ENCODE data around the gene ZNF273.
"Not testable (repeated sequence)": the region's sequence is repeated elsewhere in the genome, so short reads cannot be mapped to it uniquely, and the experiment has no call there.

Gene ZNF273

GRCh38 chr7:64890761-64891362, 12.2 kb upstream of the ZNF273 start:
- no peak for DNase-seq

DNA sequence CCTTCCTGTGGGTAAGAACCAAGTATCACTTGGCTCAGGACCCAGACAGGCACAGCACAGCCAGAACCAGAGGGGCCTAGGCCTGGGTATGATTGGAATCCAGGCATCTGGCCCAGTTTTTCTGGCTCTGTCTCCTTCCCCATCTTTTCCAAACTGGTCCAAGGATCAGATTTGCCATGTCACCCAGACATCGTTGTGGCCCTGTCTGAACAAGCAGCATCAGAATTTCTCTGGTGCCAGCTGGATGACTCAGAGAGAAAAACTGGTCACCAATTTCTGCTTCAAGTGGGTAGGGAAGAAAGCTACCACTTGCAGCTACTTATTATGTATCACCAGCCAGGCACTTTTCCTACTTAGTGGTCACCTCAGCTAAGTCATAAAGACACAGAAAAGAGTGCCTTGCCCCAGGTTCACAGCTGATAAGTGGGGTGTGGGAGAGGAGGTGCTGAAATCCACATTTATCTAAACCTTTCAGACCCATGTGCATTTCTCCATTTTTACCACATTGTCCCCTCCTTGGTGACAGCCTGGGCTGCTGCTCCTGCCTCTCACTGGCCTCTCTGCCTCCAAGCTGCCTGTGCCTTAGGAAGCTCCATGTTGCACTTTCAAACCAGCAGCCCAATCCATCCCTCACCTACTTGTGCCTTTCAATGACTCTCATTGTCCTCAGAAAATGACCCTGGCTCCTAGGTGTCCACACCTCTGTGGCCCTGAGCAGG, 11.6 kb upstream of the ZNF273 start:
- not testable (repeated sequence) for DNase-seq

DNA sequence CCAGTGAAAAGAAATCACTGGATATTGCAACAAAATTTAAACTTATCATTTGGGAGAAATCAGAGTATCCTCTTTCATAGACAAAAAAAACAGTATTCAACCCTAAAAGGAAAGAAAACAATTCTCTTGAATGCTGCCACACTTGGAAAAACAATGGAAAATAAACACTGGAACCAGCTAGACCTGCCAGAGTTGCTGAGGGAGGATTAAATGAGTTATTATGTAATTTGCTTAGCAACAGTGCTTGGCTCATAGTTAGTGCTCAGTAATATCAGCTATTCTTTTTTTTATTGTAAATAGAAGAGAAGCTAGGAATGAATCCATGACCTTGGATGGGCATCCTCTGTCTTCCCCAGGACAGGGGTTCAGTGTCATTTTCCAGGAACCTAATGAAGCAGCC, 11.0 kb upstream of the ZNF273 start:
- DNase-seq = no peak

GRCh38 chr7:64892666-64893309, 10.3 kb upstream of the ZNF273 start:
- DNase-seq = no peak

GRCh38 chr7:64893401-64893800, 9.7 kb upstream of the ZNF273 start:
- DNase-seq = no peak

DNA sequence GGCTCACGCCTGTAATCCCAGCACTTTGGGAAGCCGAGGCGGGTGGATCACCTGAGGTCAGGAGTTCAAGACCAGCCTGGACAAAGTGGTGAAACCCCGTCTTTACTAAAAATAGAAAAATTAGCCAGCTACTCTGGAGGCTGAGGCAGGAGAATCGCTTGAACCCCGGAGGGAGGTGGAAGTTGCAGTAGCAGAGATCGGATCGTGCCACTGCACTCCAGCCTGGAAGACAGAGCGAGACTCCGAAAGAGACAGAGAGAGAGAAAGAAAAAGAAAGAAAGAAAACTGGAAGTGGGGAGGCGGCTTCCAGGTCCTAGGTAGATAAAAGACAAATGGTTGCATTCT, 640 bp upstream of the ZNF273 start:
- not testable (repeated sequence) for DNase-seq

GRCh38 chr7:64904008-64904407, 935 bp downstream of the ZNF273 start:
- no peak for DNase-seq

GRCh38 chr7:64905133-64905532, 2.1 kb downstream of the ZNF273 start:
- DNase-seq = no peak

- DNase-seq = no peak
Measured at GRCh38 chr7:64905547-64905946, 2.5 kb downstream of the ZNF273 start.

DNA sequence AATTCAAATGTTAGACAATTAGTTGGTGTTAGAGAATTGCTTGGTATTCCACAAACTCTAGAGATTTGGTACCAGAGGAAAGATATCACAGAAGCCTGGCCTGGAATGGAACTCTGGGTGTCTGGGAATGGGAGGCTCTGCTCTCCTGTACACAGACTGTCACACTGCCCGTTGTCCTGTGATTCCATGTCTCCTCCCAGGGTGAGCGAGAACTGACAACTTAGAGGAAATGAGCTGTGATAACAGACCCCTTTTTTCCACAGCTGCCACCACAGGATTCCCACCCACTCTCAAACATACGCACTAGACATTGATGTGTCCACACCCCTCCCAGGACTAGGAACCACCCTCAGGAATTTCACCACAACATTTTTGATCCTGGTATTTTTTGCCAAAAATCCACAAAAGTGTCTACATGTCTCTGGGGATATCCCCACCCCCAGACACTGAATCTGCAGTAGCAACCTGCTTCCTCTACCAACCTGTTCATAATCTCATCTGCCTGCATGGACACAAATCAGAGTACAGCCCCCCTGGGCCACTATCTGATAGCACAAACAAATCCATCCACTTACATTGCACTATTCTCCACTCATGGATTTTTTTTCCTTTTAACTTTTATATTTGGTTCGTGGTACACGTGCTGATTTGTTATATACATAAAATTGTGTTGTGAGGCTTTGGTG, 4.7 kb downstream of the ZNF273 start:
- DNase-seq = no peak

GRCh38 chr7:64908358-64908757, 5.3 kb downstream of the ZNF273 start:
- DNase-seq = no peak

DNA sequence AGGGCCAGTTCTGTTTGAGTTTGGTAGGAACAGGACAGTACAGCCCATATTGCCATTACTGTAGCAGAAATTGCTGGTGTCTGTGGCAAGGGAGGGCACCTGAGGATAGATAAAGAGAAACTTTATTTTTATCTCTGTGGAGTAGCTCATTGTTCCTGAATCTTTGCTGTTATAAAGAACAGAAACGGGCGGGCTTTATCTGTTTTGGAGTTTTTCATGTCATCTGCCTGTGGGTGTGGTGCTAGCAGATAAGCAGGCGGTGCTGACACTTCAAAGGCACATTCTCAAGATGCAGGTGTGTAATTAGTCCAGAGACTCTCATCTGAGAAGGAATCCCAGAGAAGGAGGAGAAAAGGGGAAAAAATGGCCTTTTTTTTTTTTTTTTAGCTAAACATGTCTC, 11.5 kb downstream of the ZNF273 start:
- DNase-seq = no peak

GRCh38 chr7:64915301-64915700, 12.2 kb downstream of the ZNF273 start:
- DNase-seq = not testable (repeated sequence)

- not testable (repeated sequence) for DNase-seq
Measured at GRCh38 chr7:64928252-64929187, 25.4 kb downstream of the ZNF273 start.

- DNase-seq = no peak
Measured at GRCh38 chr7:64934478-64934877, 31.4 kb downstream of the ZNF273 start.

DNA sequence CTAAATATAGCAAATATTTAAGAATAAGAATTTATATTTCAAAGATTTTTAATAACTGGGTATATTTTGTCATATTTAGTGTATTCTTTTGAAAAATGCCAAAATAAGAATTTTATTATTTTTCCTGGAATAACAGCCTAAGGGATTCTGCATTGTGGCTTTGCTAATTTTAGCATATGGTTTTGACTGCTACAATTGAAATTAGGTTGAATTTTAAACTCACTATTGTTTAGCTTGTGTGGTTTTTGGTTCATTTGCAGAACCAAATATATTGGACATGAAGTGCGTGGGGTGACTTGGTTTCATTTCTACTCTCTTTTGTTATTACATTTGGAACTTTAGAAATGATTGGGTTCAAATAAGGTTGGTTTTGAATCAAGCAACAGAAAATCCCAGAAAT, 35.5 kb downstream of the ZNF273 start:
- DNase-seq = no peak

GRCh38 chr7:64940021-64940420, 36.9 kb downstream of the ZNF273 start:
- not testable (repeated sequence) for DNase-seq

DNA sequence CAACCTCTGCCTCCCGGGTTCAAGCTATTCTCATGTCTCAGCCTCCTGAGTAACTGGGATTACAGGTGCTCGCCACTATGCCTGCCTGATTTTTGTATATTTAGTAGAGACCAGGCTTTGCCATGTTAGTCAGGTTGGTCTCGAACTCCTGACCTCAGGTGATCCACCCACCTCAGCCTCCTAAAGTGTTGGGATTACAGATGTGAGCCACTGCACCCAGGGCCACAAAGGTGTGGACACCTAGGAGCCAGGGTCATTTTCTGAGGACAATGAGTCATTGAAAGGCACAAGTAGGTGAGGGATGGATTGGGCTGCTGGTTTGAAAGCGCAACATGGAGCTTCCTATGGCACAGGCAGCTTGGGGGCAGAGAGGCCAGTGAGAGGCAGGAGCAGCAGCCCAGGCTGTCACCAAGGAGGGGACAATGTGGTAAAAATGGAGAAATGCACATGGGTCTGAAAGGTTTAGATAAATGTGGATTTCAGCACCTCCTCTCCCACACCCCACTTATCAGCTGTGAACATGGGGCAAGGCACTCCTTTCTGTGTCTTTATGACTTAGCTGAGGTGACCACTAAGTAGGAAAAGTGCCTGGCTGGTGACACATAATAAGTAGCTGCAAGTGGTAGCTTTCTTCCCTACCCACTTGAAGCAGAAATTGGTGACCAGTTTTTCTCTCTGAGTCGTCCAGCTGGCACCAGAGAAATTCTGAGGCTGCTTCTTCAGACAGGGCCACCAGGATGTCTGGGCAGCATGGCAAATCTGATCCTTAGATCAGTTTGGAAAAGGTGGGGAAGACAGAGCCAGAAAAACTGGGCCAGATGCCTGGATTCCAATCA, 41.8 kb downstream of the ZNF273 start:
- not testable (repeated sequence) for DNase-seq

DNA sequence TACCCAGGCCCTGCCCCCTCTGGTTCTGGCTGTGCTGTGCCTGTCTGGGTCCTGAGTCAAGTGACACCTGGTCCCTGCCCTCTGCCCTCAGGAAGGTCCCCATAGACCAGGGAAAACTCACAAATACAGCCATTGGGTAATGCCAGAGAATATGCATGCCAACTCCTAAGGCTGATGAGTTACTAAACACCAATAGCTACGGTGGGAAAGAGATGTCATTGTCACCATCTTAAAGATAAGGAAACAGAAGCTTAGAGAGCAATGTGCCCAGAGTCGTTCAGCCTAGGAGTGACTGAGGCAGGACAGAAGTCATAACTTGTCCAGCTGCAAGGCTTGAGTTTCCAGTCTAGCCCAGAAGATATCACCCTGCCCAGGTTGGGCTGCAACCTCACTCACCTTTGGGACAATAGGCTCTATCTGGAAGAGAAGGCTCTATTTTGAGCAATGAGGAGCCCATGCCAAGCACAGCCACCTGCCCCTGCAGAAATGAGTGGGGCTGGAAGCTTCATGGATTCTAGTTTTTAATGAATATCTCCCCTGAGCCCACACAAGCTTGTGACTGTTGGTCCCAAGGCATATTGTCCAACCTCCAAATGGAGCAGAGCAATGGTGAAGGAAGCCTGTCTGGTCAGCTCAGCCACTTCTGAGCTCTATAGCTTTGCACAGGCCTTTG, 42.6 kb downstream of the ZNF273 start:
- DNase-seq = no peak

- DNase-seq = peak in 1 of 2 experiments; percentile 46
Measured at GRCh38 chr7:64946772-64947171, 43.7 kb downstream of the ZNF273 start.
